GM13976 (cell line): Measurements from ENCODE around the gene NFASC.

Source experiments
- DNase-seq: peaks from one replicate; pipeline ENCODE4 v3.0.0; 2012; ENCODE audit warnings: low spot score
- in situ Hi-C: fragments of 300-500 bp; cut with MboI; formaldehyde crosslinking; loops from one replicate; pipeline ENCODE4 v1.12.0; 2022; ENCODE audit warnings: low sequenced_read_pairs, mixed read lengths, inconsistent platforms; ENCODE audit not compliant: unreplicated experiment
- TF ChIP-seq, protein P1 (sequence below): IDR thresholded peaks from 2 replicates; pipeline ENCODE4 v1.5.1; 2012; ENCODE audit warnings: borderline replicate concordance, mild to moderate bottlenecking; ENCODE audit not compliant: insufficient read depth; ENCODE audit errors: extremely low read depth, missing control alignments, control extremely low read depth

The NFASC gene

DNA sequence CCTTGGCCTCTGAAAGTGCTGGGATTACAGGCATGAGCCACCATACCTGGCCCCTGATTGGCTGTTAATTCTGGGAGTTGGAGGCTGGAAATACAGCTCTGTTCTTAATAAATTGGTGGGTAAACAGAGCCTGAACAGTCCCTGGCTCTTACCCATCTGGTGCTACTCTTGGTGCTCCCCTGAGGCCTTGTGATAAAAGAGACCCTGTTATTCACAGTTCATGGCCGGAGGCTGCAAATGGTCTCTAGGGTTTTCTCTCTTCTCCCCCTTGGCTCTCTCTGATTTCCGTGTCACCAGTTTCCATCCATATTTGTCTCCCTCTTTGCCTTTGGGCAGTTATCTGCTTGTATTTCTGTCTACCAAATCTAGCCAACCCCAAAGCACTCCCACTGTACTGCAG lies 17.2 kb downstream of the NFASC start:
- in situ Hi-C loops = no loop called here
- no peak for DNase-seq
- TF ChIP-seq, protein P1, sequence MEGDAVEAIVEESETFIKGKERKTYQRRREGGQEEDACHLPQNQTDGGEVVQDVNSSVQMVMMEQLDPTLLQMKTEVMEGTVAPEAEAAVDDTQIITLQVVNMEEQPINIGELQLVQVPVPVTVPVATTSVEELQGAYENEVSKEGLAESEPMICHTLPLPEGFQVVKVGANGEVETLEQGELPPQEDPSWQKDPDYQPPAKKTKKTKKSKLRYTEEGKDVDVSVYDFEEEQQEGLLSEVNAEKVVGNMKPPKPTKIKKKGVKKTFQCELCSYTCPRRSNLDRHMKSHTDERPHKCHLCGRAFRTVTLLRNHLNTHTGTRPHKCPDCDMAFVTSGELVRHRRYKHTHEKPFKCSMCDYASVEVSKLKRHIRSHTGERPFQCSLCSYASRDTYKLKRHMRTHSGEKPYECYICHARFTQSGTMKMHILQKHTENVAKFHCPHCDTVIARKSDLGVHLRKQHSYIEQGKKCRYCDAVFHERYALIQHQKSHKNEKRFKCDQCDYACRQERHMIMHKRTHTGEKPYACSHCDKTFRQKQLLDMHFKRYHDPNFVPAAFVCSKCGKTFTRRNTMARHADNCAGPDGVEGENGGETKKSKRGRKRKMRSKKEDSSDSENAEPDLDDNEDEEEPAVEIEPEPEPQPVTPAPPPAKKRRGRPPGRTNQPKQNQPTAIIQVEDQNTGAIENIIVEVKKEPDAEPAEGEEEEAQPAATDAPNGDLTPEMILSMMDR = no peak

- no peak for DNase-seq
- in situ Hi-C loops = no loop called here
Observed at GRCh38 chr1:204888294-204888693, 17.6 kb downstream of the NFASC start.

GRCh38 chr1:204889681-204890383 lies 19.2 kb downstream of the NFASC start:
- TF ChIP-seq, protein P1 = no peak
- no peak for DNase-seq
- in situ Hi-C loops = no loop called here

More at GRCh38 chr1:204888294-204888693, 17.6 kb downstream of the NFASC start:
- TF ChIP-seq, protein P1 = no peak

DNA sequence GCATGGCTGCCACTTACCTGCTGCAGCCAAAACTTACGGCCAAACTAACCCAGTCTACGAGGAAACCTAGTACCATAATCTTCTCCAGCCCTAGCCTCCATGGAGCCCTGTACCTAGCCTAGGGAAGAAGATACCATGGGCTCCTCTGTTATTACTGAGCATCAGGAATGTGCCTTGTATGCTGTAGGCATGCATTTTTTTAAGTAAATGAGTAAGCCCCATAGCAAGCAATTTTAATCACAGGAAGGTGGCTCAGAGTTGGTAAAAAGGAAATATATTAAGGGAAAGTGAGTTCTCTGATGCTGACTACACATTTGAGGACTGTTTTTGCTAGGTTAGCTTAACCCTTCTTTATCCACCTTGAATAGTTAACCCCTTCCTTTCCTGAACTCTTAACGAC lies 21.2 kb downstream of the NFASC start:
- TF ChIP-seq, protein P1 = no peak
- no peak for DNase-seq
- in situ Hi-C loops = no loop called here

DNA sequence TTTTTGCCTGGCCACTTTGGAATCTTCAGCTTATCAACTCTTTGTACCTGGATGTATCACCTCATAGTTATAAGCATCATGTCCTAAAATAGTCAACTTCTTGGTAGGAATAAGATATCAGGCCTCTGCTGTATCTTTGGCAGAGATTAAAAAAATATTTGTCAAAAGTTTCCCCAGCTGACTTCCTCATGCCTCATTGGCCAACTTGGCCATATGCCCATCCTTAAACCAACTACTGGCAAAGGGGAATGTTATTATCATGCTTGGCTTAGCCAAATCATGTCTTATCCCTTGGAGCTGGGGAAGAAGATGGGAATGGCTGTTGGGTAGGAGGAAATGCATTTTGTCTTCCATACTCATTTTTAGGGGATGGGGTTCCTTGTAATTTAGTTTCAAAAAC lies 23.4 kb downstream of the NFASC start:
- TF ChIP-seq, protein P1 = no peak
- in situ Hi-C loops = no loop called here
- no peak for DNase-seq

- in situ Hi-C loops = no loop called here
- DNase-seq = no peak
- TF ChIP-seq, protein P1 = no peak
Observed at GRCh38 chr1:204894606-204895005, 23.9 kb downstream of the NFASC start.

GRCh38 chr1:204896023-204896422 lies 25.4 kb downstream of the NFASC start:
- TF ChIP-seq, protein P1 = no peak
- no peak for DNase-seq
- in situ Hi-C loops = no loop called here
